C4-2B (cell line): Measurements from ENCODE around the gene CLEC2A.
"Not testable (repeated sequence)": the region's sequence is repeated elsewhere in the genome, so short reads cannot be mapped to it uniquely, and the experiment has no call there.

Experiments used
- ZFX ChIP-seq: fragments of 450-650 bp; IDR thresholded peaks from 2 replicates; pipeline ENCODE4 v1.6.1; 2017
- TF ChIP-seq, protein P1 (sequence below): fragments of 450-650 bp; conservative IDR thresholded peaks from 2 replicates; pipeline ENCODE4 v1.5.1; 2017; ENCODE audit warnings: mild to moderate bottlenecking

DNA sequence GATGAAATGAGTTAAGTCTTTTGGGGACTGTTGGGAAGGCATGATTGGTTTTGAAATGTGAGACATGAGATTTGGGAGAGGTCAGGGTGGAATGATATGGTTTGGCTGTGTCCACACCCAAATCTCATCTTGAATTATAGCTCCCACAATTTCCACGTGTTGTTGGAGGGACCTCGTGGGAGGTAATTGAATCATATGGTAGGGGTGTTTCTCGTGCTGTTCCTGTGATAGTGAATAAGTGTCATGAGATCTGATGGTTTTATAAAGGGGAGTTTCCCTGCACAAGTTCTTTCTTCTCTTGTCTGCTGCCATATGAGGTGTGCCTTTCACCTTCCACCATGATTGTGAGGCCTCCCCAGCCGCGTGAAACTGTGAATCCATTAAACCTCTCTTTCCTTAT lies 44.5 kb upstream of the CLEC2A start:
- TF ChIP-seq ZFX = not testable (repeated sequence)
- TF ChIP-seq, protein P1, sequence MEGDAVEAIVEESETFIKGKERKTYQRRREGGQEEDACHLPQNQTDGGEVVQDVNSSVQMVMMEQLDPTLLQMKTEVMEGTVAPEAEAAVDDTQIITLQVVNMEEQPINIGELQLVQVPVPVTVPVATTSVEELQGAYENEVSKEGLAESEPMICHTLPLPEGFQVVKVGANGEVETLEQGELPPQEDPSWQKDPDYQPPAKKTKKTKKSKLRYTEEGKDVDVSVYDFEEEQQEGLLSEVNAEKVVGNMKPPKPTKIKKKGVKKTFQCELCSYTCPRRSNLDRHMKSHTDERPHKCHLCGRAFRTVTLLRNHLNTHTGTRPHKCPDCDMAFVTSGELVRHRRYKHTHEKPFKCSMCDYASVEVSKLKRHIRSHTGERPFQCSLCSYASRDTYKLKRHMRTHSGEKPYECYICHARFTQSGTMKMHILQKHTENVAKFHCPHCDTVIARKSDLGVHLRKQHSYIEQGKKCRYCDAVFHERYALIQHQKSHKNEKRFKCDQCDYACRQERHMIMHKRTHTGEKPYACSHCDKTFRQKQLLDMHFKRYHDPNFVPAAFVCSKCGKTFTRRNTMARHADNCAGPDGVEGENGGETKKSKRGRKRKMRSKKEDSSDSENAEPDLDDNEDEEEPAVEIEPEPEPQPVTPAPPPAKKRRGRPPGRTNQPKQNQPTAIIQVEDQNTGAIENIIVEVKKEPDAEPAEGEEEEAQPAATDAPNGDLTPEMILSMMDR = not testable (repeated sequence)
